ENCODE measurements around the gene FTH1.

The FTH1 gene

GRCh38 chr11:61950035-61950547, 17.3 kb downstream of the FTH1 start, which contains the start of gene BEST1:
BEST1 (plus strand) TSS chr11:61950351; CDS start chr11:61951807, 1,456 bp downstream.
- Histone ChIP-seq H3K9ac (ENCODE audit: insufficient read length, low read depth) (no peak within 1 kb of the TSS), H3K27me3 (ENCODE audit: insufficient read depth, insufficient read length) (peaks cover 14% of the 10 kb centered on the region), H3K9me3 (ENCODE audit: insufficient read depth, low read length) (no peaks in the 10 kb centered on the region), H3K36me3 (ENCODE audit: insufficient read depth, insufficient read length, low read length) (no peaks in the 10 kb centered on the region), H3K4me3 (ENCODE audit: insufficient read length, low read depth) (no peak within 1 kb of the TSS), H3K4me1 (ENCODE audit: insufficient read depth, insufficient read length) (peaks cover 7% of the 10 kb centered on the region)
- no peak for DNase-seq (ENCODE audit: low read depth, low spot score)
- no peak for TF ChIP-seq SUZ12 (IDR thresholded peaks at IDR 0.05; ENCODE audit: extremely low read depth, insufficient read depth, insufficient read length)
- TF ChIP-seq ZNF274 (IDR thresholded peaks at IDR 0.05; ENCODE audit: low read depth, low read length) = no peak
- no peak for TF ChIP-seq YY1 (IDR thresholded peaks at IDR 0.05; ENCODE audit: insufficient read depth, insufficient read length)

DNA sequence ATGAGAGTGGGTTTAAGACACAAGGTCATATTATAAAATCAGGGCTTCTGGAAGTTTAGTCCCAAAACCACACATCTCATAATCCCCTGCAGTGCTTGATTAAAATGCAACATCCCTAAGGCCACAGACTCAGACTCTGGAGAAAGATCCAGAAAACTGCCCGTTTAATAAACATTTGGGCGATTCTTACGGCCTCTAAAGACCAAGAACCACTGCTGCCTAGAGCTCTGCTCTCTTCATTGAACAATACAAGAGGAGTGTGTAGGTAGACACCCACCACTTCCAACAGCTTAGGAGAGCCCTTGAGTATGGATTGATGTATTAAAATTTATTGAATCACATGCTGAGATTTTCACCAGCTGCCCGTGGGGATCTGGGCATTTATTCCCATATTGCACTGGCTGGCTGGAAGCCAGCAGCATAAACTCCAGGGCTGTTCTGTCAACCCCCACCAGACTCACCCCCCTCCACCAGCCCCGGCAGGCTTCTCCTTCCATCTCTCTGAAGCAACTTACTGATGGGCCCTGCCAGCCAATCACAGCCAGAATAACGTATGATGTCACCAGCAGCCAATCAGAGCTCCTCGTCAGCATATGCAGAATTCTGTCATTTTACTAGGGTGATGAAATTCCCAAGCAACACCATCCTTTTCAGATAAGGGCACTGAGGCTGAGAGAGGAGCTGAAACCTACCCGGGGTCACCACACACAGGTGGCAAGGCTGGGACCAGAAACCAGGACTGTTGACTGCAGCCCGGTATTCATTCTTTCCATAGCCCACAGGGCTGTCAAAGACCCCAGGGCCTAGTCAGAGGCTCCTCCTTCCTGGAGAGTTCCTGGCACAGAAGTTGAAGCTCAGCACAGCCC, 18.0 kb downstream of the FTH1 start:
- no peak for DNase-seq (ENCODE audit: low read depth, low spot score)
- no peak for TF ChIP-seq YY1 (IDR thresholded peaks at IDR 0.05; ENCODE audit: insufficient read depth, insufficient read length)
- TF ChIP-seq ZNF274 (IDR thresholded peaks at IDR 0.05; ENCODE audit: low read depth, low read length) = no peak
- TF ChIP-seq SUZ12 (IDR thresholded peaks at IDR 0.05; ENCODE audit: extremely low read depth, insufficient read depth, insufficient read length) = no peak
- Histone ChIP-seq H3K9ac (ENCODE audit: insufficient read length, low read depth) (no peak overlapping the region), H3K4me3 (ENCODE audit: insufficient read length, low read depth) (no peak overlapping the region), H3K4me1 (ENCODE audit: insufficient read depth, insufficient read length) (peaks cover 7% of the 10 kb centered on the region), H3K36me3 (ENCODE audit: insufficient read depth, insufficient read length, low read length) (no peaks in the 10 kb centered on the region), H3K27me3 (ENCODE audit: insufficient read depth, insufficient read length) (peaks cover 7% of the 10 kb centered on the region), H3K9me3 (ENCODE audit: insufficient read depth, low read length) (no peaks in the 10 kb centered on the region)

- TF ChIP-seq ZNF274 (IDR thresholded peaks at IDR 0.05; ENCODE audit: low read depth, low read length) (no peak), YY1 (IDR thresholded peaks at IDR 0.05; ENCODE audit: insufficient read depth, insufficient read length) (no peak), SUZ12 (IDR thresholded peaks at IDR 0.05; ENCODE audit: extremely low read depth, insufficient read depth, insufficient read length) (no peak)
- peaks cover 7% of the 10 kb centered on the region for H3K4me1 ChIP-seq (ENCODE audit: insufficient read depth, insufficient read length)
- no peaks in the 10 kb centered on the region for H3K27me3 ChIP-seq (ENCODE audit: insufficient read depth, insufficient read length)
- no peak overlapping the region for H3K4me3 ChIP-seq (ENCODE audit: insufficient read length, low read depth)
- no peaks in the 10 kb centered on the region for H3K36me3 ChIP-seq (ENCODE audit: insufficient read depth, insufficient read length, low read length)
- DNase-seq (ENCODE audit: low read depth, low spot score) = no peak
- no peaks in the 10 kb centered on the region for H3K9me3 ChIP-seq (ENCODE audit: insufficient read depth, low read length)
- H3K9ac ChIP-seq (ENCODE audit: insufficient read length, low read depth) = no peak overlapping the region
Measured at GRCh38 chr11:61948505-61948904, 18.9 kb downstream of the FTH1 start.

DNA sequence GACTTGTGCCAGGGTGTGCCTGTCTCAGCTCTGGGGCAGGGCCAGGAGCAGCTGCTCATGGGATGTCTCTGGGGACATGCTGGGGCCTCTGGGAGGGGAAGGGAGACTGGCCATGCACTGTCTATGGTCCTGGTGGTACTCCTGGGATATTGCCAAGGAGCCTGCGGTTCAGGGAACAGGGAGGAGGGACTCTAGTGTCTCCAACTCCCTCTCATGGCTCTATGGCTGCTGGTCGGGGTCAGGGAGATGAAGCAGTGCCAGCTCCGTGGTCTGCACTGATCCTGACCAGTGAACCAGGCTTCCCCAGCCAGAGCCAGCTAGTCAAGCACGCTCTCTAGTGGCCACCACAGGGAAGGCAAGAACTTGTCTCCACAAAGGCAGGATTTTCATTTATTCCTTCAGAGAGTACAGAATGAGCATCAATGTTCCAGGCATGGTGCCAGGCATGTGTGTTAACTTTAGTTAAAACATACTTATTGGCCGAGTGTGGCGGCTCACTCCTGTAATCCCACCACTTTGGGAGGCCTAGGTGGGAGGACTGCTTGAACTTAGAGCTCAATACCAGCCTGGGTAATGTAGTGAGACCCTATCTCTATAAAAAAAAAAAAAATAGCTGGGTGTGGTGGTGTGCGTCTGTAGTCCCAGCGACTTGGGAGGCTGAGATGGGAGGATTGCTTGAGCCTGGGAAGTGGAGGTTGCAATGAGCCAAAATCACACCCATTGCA, 19.8 kb downstream of the FTH1 start:
- Histone ChIP-seq H3K9me3 (ENCODE audit: insufficient read depth, low read length) (no peaks in the 10 kb centered on the region), H3K36me3 (ENCODE audit: insufficient read depth, insufficient read length, low read length) (no peaks in the 10 kb centered on the region), H3K4me1 (ENCODE audit: insufficient read depth, insufficient read length) (peaks cover 7% of the 10 kb centered on the region), H3K9ac (ENCODE audit: insufficient read length, low read depth) (peak overlapping the region; percentile 52), H3K4me3 (ENCODE audit: insufficient read length, low read depth) (no peak overlapping the region), H3K27me3 (ENCODE audit: insufficient read depth, insufficient read length) (no peaks in the 10 kb centered on the region)
- TF ChIP-seq ZNF274 (IDR thresholded peaks at IDR 0.05; ENCODE audit: low read depth, low read length) (no peak), SUZ12 (IDR thresholded peaks at IDR 0.05; ENCODE audit: extremely low read depth, insufficient read depth, insufficient read length) (no peak), YY1 (IDR thresholded peaks at IDR 0.05; ENCODE audit: insufficient read depth, insufficient read length) (no peak)
- no peak for DNase-seq (ENCODE audit: low read depth, low spot score)

DNA sequence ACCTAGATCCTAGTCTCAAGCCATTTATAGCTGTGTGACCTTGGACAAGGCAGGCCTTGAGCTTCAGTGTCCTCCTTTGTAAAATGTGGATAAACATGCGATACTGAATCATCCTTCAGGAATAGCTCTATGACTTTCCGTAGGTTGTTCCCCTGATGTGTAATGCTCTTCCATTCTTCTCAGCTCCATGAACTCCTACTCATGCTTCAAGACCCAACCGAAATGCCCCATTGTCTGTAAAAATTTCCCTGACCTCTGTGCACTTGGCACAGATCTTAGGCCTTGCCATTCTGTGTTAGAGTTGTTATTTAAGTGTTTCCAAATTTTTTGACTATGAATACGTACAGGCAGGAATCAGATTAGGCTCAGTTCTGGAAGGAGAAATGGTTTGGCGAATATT, 20.5 kb downstream of the FTH1 start:
- H3K4me1 ChIP-seq (ENCODE audit: insufficient read depth, insufficient read length) = peaks cover 7% of the 10 kb centered on the region
- DNase-seq (ENCODE audit: low read depth, low spot score) = no peak
- H3K27me3 ChIP-seq (ENCODE audit: insufficient read depth, insufficient read length) = no peaks in the 10 kb centered on the region
- H3K4me3 ChIP-seq (ENCODE audit: insufficient read length, low read depth) = no peak overlapping the region
- H3K9ac ChIP-seq (ENCODE audit: insufficient read length, low read depth) = no peak overlapping the region
- H3K9me3 ChIP-seq (ENCODE audit: insufficient read depth, low read length) = no peaks in the 10 kb centered on the region
- H3K36me3 ChIP-seq (ENCODE audit: insufficient read depth, insufficient read length, low read length) = no peaks in the 10 kb centered on the region
- TF ChIP-seq YY1 (IDR thresholded peaks at IDR 0.05; ENCODE audit: insufficient read depth, insufficient read length) = no peak
- no peak for TF ChIP-seq SUZ12 (IDR thresholded peaks at IDR 0.05; ENCODE audit: extremely low read depth, insufficient read depth, insufficient read length)
- TF ChIP-seq ZNF274 (IDR thresholded peaks at IDR 0.05; ENCODE audit: low read depth, low read length) = no peak

DNA sequence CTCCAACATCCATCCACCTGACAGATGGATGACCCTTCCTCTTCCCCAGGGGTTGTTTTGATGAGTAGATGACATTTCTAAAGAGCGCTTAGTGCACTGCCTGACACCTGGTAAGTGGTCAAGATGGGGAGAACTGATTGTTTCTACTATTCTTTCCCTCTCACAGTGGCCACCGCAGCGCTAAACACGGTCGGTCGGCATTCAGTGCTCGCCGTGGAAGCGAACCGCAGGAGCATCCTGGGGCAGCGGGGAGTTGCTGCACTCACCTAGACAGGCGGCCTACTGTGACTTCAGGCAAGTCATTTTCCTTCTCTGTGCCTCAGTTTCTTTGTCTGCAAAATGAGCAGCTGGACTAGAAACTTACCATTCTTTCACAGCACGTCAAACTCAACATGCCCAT, 22.2 kb downstream of the FTH1 start:
- DNase-seq (ENCODE audit: low read depth, low spot score) = no peak
- Histone ChIP-seq H3K4me1 (ENCODE audit: insufficient read depth, insufficient read length) (peaks cover 5% of the 10 kb centered on the region), H3K9me3 (ENCODE audit: insufficient read depth, low read length) (no peaks in the 10 kb centered on the region), H3K36me3 (ENCODE audit: insufficient read depth, insufficient read length, low read length) (no peaks in the 10 kb centered on the region), H3K4me3 (ENCODE audit: insufficient read length, low read depth) (no peak overlapping the region), H3K9ac (ENCODE audit: insufficient read length, low read depth) (no peak overlapping the region), H3K27me3 (ENCODE audit: insufficient read depth, insufficient read length) (no peaks in the 10 kb centered on the region)
- TF ChIP-seq ZNF274 (IDR thresholded peaks at IDR 0.05; ENCODE audit: low read depth, low read length) (no peak), YY1 (IDR thresholded peaks at IDR 0.05; ENCODE audit: insufficient read depth, insufficient read length) (no peak), SUZ12 (IDR thresholded peaks at IDR 0.05; ENCODE audit: extremely low read depth, insufficient read depth, insufficient read length) (no peak)

GRCh38 chr11:61940466-61940865, 27.0 kb downstream of the FTH1 start:
- DNase-seq (ENCODE audit: low read depth, low spot score) = no peak
- no peak overlapping the region for H3K4me3 ChIP-seq (ENCODE audit: insufficient read length, low read depth)
- H3K9ac ChIP-seq (ENCODE audit: insufficient read length, low read depth) = no peak overlapping the region
- H3K9me3 ChIP-seq (ENCODE audit: insufficient read depth, low read length) = peaks cover 12% of the 10 kb centered on the region
- TF ChIP-seq SUZ12 (IDR thresholded peaks at IDR 0.05; ENCODE audit: extremely low read depth, insufficient read depth, insufficient read length) (no peak), ZNF274 (IDR thresholded peaks at IDR 0.05; ENCODE audit: low read depth, low read length) (no peak)
- H3K27me3 ChIP-seq (ENCODE audit: insufficient read depth, insufficient read length) = no peaks in the 10 kb centered on the region
- no peaks in the 10 kb centered on the region for H3K36me3 ChIP-seq (ENCODE audit: insufficient read depth, insufficient read length, low read length)
- no peaks in the 10 kb centered on the region for H3K4me1 ChIP-seq (ENCODE audit: insufficient read depth, insufficient read length)
